CD4-positive, alpha-beta T cell treated with Interleukin-10 for 1 hour (primary cell): Measurements from ENCODE around the gene NR1D1.

Experiments used
- DNase-seq: peaks from one replicate; pipeline ENCODE4 v3.0.0-alpha.2; 2020

Gene NR1D1

DNA sequence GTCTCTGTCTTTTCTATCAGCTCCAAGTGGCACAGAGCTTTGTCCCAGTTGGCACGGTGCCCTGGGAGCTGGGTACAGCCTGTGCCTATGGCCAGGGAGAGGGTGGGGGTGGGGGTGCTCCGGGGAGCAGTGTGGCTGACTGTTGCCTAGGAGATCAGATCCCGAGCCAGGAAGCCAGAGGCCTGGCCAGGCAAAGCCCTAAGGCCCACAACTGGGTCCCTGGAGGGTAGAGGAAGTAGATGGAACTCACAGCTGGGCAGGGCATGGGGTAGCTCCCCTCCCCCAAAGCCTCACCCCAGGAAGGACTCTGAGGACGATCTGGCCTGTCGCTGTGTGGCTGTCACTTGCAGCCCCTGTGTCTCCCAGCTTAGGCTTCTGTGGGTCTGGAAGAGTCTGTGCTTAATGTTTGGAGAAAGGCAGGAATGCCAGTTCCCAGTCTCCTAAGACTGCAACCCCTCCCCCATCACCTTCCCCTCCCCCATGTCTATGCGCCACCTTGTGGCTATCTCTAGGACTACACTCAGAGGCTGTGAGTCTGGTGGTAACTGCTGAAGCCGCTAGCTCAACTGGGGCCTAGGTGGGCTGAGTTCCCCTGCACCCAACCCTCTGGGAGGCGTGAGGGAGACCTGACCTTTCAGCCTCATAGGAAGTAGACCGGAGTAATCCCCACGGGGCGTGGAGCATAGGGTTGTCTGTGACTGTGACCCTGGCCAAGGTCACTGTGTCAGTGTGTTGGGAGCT is 25.0 kb downstream of the NR1D1 start:
- peak; percentile 81 for DNase-seq

DNA sequence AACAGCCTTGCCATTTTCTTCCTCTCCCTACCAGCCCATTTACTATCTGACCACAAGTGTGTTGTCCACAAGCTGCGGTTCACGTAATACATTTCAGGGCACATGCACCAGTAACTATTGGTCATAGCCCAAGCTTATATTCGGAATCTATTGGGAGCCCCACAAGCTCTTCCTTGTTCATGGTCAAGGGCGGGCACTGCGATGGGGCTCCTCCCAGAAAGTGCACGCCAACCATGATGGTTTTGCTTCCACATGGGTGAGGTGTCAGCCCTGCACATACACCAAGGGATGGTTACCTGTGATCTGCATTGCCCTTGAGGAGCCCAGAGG is 25.6 kb downstream of the NR1D1 start:
- DNase-seq, result no peak

GRCh38 chr17:40074175-40074512 is 26.2 kb downstream of the NR1D1 start:
- no peak for DNase-seq

- no peak for DNase-seq
Measured at GRCh38 chr17:40073454-40074174, 26.8 kb downstream of the NR1D1 start.

GRCh38 chr17:40072735-40073346 is 27.5 kb downstream of the NR1D1 start:
- no peak for DNase-seq

DNA sequence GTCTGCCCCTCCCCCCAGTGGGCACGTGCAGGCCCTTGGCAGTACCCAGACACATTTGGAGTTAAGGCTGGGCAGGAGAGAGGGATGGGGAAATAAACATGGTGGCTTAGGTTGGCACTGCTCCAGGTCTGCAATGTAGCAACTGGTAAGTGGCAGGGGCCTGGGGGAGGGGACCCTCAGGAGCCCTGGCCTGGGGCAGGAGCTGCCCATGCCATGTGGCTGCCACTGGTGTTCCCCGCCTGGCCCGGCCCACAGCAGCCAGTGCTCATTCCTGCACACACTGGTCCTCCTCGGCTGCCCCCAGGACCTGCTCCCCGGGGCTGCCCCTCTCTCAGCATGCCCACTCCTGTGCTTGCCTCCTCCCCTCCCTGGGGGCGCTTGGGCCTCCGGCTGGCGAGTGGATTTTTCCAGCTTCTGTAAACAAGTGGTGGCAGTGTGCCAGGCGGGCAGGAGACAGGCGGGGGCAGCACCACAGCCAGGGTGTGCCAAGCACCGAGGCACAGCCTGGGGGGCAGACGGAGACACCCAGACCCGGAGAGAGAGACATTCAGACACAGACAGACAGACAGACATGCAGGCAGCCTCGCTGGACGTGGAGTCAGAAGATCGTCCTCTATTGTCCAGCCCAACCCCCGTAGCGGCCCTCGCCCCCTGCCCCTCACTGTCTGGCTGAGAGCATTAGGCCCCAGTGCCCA is 28.2 kb downstream of the NR1D1 start:
- no peak for DNase-seq

GRCh38 chr17:40071313-40072039 is 28.9 kb downstream of the NR1D1 start:
- DNase-seq, result no peak

DNA sequence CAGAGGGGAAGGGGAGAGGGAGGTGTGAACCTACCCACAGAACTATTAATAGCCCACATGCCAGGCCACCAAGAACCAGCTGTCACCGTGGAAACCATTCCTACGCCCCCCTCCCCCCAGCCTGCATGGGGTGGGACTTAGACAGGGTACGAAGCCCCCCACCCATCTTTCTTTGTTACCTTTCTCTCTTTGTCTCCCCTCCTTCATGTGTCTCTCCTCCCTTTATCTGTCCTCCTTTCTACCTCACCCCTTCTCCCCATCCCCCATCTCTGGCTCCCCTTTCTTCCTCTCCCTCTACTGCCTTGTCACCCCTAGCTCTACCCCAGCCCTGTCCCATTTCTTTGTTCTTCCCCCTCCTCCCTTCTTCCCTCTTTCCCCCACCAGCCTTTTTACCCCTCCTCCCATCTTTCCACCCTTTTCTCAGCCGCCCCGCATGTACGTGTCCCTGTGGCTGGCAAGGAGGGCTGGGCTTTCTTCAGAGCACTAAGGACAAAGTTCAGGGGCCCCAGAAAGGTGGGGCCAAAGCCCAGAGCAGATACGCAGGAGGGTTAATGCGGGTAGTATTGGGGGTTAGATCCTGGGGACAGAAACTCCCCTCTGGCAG is 29.6 kb downstream of the NR1D1 start:
- no peak for DNase-seq

- DNase-seq, result peak; percentile 69
Measured at GRCh38 chr17:40069751-40070708, 30.4 kb downstream of the NR1D1 start.

DNA sequence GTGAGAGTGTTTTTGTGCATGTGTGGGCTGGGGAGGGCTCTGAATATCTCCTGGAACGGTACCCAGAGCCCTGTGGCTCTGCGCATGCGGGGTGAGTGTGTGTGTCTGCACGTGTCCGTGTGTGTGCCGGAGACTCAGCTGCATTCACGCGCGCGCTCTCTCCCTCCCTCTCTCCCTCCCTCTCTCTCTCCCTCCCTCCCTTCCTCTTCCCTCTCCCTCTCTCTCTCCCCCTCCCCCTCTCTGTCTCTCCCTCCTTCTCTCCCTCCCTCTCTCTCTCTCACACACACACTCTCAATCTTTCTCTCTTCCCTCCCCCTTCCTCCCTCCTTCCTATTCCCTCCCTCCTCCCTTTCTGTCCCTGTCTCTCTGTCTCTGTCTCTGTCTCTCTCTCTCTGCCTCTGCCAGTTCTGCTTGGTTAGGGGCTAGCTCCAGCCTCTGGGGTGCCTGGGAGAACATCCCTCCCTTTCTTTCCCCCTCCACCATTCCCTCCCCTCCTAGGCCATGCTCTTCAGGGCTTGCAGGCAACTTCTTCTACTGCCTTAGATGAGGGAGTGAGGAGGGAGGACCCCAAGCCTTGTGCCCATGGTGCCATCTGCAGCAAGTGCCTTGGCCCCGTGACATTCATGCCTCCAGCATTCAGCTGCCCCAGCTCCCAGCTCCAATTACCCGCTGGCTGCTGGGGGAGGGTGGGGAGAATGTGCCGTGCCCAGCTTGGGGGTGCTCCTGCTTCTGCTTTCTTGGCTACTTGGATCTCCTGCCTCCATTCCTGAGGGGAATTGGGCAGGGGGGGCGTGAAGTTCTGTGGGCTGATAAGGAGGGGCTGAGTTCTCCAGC is 31.3 kb downstream of the NR1D1 start:
- DNase-seq, result peak; percentile 82

- no peak for DNase-seq
Measured at GRCh38 chr17:40068584-40068916, 31.8 kb downstream of the NR1D1 start.

DNA sequence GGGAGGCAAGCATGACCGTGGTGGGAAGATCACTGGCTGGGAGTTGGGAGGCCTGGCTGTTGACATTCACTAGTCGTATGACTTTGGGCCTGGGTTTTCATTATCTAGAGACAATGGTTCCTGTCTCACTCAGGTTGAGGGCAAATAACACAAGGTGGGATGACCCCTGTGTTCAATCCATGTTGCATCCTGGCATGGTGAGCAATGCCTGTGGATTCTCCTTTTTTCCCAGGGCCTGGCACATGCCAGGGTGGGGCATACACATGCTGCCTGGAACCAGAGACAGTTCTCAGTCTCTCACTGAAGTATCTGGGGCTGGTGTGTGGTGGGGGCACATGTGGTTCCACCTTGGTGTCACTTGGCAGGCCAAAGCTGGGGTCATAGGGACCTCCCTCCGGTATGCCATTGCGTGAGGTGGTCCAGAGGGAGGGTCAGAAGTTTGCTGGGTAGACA is 32.2 kb downstream of the NR1D1 start:
- DNase-seq, result no peak

DNA sequence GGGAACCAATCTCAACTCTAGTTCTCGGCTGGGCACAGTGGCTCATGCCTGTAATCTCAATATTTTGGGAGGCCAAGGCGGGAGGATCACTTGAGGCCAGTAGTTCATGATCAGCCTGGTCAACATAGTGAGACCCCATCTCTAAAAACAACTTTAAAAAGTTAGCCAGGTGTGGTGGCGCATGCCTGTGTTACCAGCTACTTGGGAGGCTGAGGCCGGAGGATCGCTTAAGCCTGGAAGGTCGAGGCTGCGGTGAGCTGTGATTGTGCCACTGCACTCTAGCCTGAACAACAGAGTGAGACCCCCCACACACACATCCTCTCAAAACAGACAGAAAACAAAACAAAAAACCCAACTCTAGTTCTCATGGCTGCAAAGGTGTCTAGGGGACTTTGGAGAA is 32.7 kb downstream of the NR1D1 start:
- no peak for DNase-seq

DNA sequence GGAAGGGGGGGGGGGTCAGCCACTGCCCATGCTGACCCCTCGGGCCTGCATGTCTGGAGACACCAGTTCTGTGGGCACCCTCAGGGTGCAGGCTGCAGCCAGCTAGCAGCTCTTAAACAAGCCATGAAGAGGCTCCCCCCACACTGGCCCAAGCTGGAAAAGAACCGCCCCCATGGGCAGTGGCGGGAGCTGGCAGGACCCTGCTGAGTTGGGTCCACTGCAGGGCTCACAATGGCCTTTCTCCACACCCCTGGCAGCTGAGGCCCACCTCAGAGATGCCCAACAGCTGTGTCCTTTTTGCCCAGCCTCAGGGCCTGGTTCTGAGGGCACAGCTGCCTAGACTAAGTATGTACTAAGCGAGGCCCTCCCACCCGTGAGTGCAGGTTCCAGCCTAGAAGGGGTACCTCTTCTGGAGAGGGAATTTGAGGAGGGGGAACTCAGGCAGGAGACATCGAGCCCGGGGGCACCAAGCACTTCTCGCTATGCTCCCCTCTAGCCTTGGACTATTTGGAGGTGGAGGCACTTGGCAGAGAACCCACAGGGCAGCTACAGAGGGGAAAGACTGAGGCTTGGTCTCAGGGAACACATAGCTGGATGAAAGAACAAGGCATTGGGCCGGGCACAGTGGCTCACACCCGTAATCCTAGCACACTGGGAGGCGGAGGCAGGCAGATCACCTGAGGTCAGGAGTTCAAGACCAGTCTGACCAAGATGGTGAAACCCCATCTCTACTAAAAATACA is 34.4 kb downstream of the NR1D1 start:
- no peak for DNase-seq

GRCh38 chr17:40064971-40065768 is 35.2 kb downstream of the NR1D1 start:
- DNase-seq, result no peak

DNA sequence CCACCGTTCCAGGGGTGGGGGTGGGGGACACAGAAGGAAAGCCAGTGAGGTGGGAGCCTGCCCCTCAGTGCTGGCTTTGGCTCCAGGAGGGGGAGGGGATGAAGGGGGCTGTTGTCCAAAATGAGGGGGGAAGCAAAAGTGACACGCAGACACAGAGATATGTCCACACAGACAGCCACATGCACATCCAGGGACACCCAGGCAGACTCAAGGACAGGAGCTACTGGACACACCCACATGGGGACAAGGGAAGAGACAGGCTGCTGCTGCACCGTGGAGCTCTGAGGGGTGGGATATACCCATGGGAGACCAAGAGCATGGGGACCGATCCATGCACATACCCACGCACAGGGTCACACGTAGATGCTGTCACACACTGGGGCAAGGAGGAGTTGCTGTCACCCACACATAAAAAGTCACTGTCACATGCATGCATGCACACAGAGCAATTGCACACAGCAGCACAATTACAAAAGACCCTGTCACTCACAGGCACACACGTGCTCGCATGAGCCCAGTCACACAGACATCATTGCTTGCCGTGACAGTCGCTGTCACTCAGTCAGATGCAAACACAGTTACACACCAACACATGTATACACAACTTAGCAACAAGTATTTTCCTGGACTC is 36.4 kb downstream of the NR1D1 start:
- no peak for DNase-seq

GRCh38 chr17:40063187-40063771 is 37.1 kb downstream of the NR1D1 start:
- peak; percentile 23 for DNase-seq
